Endothelial cell of umbilical vein (primary cell): ENCODE results near the gene PTPRZ1. TPM values are rescaled to one million over a fixed set of nuclear protein-coding genes. Genes with fewer than 3 reads are reported as not detected.

ENCODE experiments used
- BruUV-seq: library from RNA; stranded (reverse); fragments of 400-500 nt; replicated peaks from 2 replicates; lab custom pipeline; 2021; lab: Mats Ljungman, UMichigan
- CTCF ChIA-PET: fragments of 300-600, 350-600 bp; sonication (Branson Sonifier 250); formaldehyde crosslinking; loops from one replicate; lab custom pipeline; 2021; ENCODE audit warnings: antibody characterized with exemption, inconsistent platforms; lab: Charles Lee
- POLR2A ChIA-PET: fragments of 300-600, 350-600 bp; sonication (Branson Sonifier 250); formaldehyde crosslinking; loops from one replicate; lab custom pipeline; 2021; ENCODE audit warnings: antibody characterized with exemption, inconsistent platforms; lab: Charles Lee
- DNase-seq: peaks from one replicate; pipeline ENCODE4 v3.0.0-alpha.2; 2011; ENCODE audit warnings: low read depth, low spot score
- FAIRE-seq: peaks from 2 replicates; lab custom pipeline; 2011; peaks lifted over from hg19 to GRCh38; lab: Jason Lieb, UNC
- H2AFZ ChIP-seq: 2 replicates; pipeline ENCODE4 v1.6.0; 2012; ENCODE audit warnings: low read depth, low read length, control low read depth, inconsistent platforms
- H3K27ac ChIP-seq: 2 replicates; pipeline ENCODE4 v1.5.1; 2011; ENCODE audit warnings: low read depth, mild to moderate bottlenecking, control low read depth, low read length, moderate library complexity; ENCODE audit not compliant: insufficient read depth
- H3K27me3 ChIP-seq, 2 experiments: 2 replicates each; pipeline versions ENCODE4 v1.6.0 to v1.6.1; 2011; ENCODE audit warnings: low read length in 2 of 2, mixed read lengths in 1 of 2; ENCODE audit not compliant: control insufficient read depth in 2 of 2, insufficient read depth in 2 of 2
- H3K36me3 ChIP-seq, 2 experiments: 2 replicates in 1 of 2; 3 replicates in 1 of 2; pipeline ENCODE4 v1.5.1; 2011; ENCODE audit warnings: low read length in 2 of 2, mild to moderate bottlenecking in 1 of 2, moderate library complexity in 1 of 2; ENCODE audit not compliant: control insufficient read depth in 2 of 2, insufficient read depth in 2 of 2; ENCODE audit errors: extremely low read depth in 1 of 2
- H3K4me1 ChIP-seq: 3 replicates; pipeline ENCODE4 v1.5.1; 2011; ENCODE audit warnings: mild to moderate bottlenecking, low read length; ENCODE audit not compliant: control insufficient read depth, insufficient read depth; ENCODE audit errors: extremely low read depth
- H3K4me2 ChIP-seq: 2 replicates; pipeline ENCODE4 v1.6.1; 2011; ENCODE audit warnings: low read length, control low read depth, mixed read lengths; ENCODE audit not compliant: insufficient read depth
- H3K4me3 ChIP-seq, 3 experiments: fragments of 200-600 bp in 1 of 3; sonication (generic), shearing (Covaris generic) in 1 of 3; replicated peaks in 1 of 3; 2 replicates each; pipeline ENCODE4 v1.5.1; 2011 to 2016; ENCODE audit warnings: control low read depth in 3 of 3, low read length in 3 of 3, mild to moderate bottlenecking in 2 of 3, inconsistent platforms in 1 of 3, low read depth in 1 of 3, moderate library complexity in 1 of 3; ENCODE audit not compliant: insufficient read depth in 1 of 3
- H3K79me2 ChIP-seq: 2 replicates; pipeline ENCODE4 v1.6.0; 2012; ENCODE audit warnings: low read length, inconsistent platforms; ENCODE audit not compliant: control insufficient read depth, insufficient read depth
- H3K9ac ChIP-seq: replicated peaks from 2 replicates; pipeline ENCODE3; 2011; ENCODE audit warnings: low read length, control low read depth; ENCODE audit not compliant: insufficient read depth; ENCODE audit errors: extremely low read depth
- H3K9me1 ChIP-seq: replicated peaks from 3 replicates; pipeline ENCODE4 v1.6.0; 2011; ENCODE audit warnings: mild to moderate bottlenecking, low read length; ENCODE audit not compliant: control insufficient read depth, insufficient read depth; ENCODE audit errors: extremely low read depth
- H3K9me3 ChIP-seq: replicated peaks from 2 replicates; pipeline ENCODE4 v1.5.1; 2012; ENCODE audit warnings: low read length, inconsistent platforms; ENCODE audit not compliant: control insufficient read depth, insufficient read depth
- H4K20me1 ChIP-seq: replicated peaks from 2 replicates; pipeline ENCODE3; 2011; ENCODE audit warnings: mild to moderate bottlenecking, low read length; ENCODE audit not compliant: control insufficient read depth, insufficient read depth; ENCODE audit errors: extremely low read depth
- CTCF ChIP-seq, 2 donors: IDR thresholded peaks; 1 replicate in 1 of 2; 2 replicates in 1 of 2; pipeline ENCODE4 v1.5.1; 2011; ENCODE audit warnings: low read length in 2 of 2, mild to moderate bottlenecking in 2 of 2, moderate library complexity in 2 of 2, control low read depth in 1 of 2, inconsistent platforms in 1 of 2, low read depth in 1 of 2; ENCODE audit not compliant: insufficient read depth in 1 of 2; ENCODE audit errors: extremely low read depth in 1 of 2
- EZH2 ChIP-seq: IDR thresholded peaks from 2 replicates; pipeline ENCODE4 v1.6.1; 2012; ENCODE audit warnings: borderline replicate concordance, low read depth, mild to moderate bottlenecking, moderate library complexity, low read length, inconsistent platforms; ENCODE audit not compliant: severe bottlenecking
- FOS ChIP-seq: IDR thresholded peaks from 2 replicates; pipeline ENCODE4 v1.6.1; 2011; ENCODE audit warnings: mild to moderate bottlenecking, low read length, moderate library complexity, borderline replicate concordance; ENCODE audit not compliant: insufficient read depth
- MAX ChIP-seq: IDR thresholded peaks from 2 replicates; pipeline ENCODE4 v1.6.1; 2011; ENCODE audit not compliant: insufficient read depth, insufficient read length
- MYC ChIP-seq: IDR thresholded peaks from one replicate; pipeline ENCODE4 v1.6.1; 2011; ENCODE audit warnings: mild to moderate bottlenecking, low read depth, low read length
- POLR2A ChIP-seq: IDR thresholded peaks from 2 replicates; pipeline ENCODE4 v1.6.1; 2012; ENCODE audit warnings: low read depth, mild to moderate bottlenecking, control low read depth, low read length
- dilution Hi-C: fragments of 300-500 bp; cut with MboI; formaldehyde crosslinking; loops from one replicate; pipeline ENCODE4 v1.15.0; 2019; ENCODE audit warnings: low sequenced_read_pairs; ENCODE audit not compliant: extremely low pct_ligation_motif_present
- intact Hi-C: fragments of 100-400 bp; cut with micrococcal nuclease; formaldehyde crosslinking; loops from one replicate; pipeline ENCODE4 v1.10.0; 2022
- polyA plus RNA-seq, 4 experiments: library from polyadenylated mRNA; depleted of rRNA in 3 of 4; stranded (reverse) in 3 of 4; unstranded in 1 of 4; fragments of >200 nt; gene quantifications; 2 replicates each; pipeline versions ENCODE4 v1.2.1 to v1.2.3, GENCODE V29; 2011 to 2012; ENCODE audit warnings: missing spikeins in 1 of 4
- total RNA-seq: library from RNA; stranded (reverse); gene quantifications from 2 replicates; pipeline ENCODE4 v1.2.3, GENCODE V29; 2021

The PTPRZ1 gene
- total and polyA plus RNA-seq, 2 donors (not counting 3 experiments of a cell fraction or from before 2014, with no cell fraction given) = 0.07 TPM; not detected in 1

GRCh38 chr7:122070062-122070461 is 197.1 kb downstream of the PTPRZ1 start:
- intact Hi-C loops = no loop called here
- DNase-seq = no peak
- no peaks in the 10 kb centered on the region for H4K20me1 ChIP-seq
- TF ChIP-seq CTCF (IDR thresholded peaks at IDR 0.05; ENCODE audit: extremely low read depth in 1 of 2, insufficient read depth in 1 of 2, low read depth in 1 of 2, low read length in 2 of 2) (no peak), MAX (no peak), POLR2A (no peak), FOS (no peak)
- ChIA-PET POLR2A (interaction anchor here (0.6 kb wide), 1 partner anchor 1464 kb away, joined by 5 read pairs; the partner anchor contains the start of gene IQUB), CTCF (interaction anchor here (1.5 kb wide), 1 partner anchor 23 kb away, joined by 5 read pairs; no protein-coding TSS in a partner anchor)
- no peak overlapping the region for H3K4me3 ChIP-seq
- no peak overlapping the region for H3K4me2 ChIP-seq
- dilution Hi-C loops = no loop called here
- FAIRE-seq = no peak
- H3K27me3 ChIP-seq = no peaks in the 10 kb centered on the region
- no peaks in the 10 kb centered on the region for H3K36me3 ChIP-seq
- H3K9me3 ChIP-seq = no peaks in the 10 kb centered on the region
- no peaks in the 10 kb centered on the region for H3K4me1 ChIP-seq
- peaks cover 2% of the 10 kb centered on the region for H3K9me1 ChIP-seq
- H3K27ac ChIP-seq = no peak overlapping the region
- no peak overlapping the region for H2AFZ ChIP-seq
- BruUV-seq = no TSS peak
- H3K9ac ChIP-seq = no peak overlapping the region
- H3K79me2 ChIP-seq = no peaks in the 10 kb centered on the region

- Histone ChIP-seq H4K20me1 (no peaks in the 10 kb centered on the region), H3K4me1 (no peaks in the 10 kb centered on the region), H3K9ac (no peak overlapping the region), H3K9me1 (peaks cover 2% of the 10 kb centered on the region), H2AFZ (no peak overlapping the region), H3K4me2 (no peak overlapping the region), H3K27ac (no peak overlapping the region), H3K79me2 (no peaks in the 10 kb centered on the region), H3K27me3 (no peaks in the 10 kb centered on the region), H3K36me3 (no peaks in the 10 kb centered on the region), H3K4me3 (no peak overlapping the region), H3K9me3 (no peaks in the 10 kb centered on the region)
- TF ChIP-seq FOS (no peak), CTCF (IDR thresholded peaks at IDR 0.05; ENCODE audit: extremely low read depth in 1 of 2, insufficient read depth in 1 of 2, low read depth in 1 of 2, low read length in 2 of 2) (no peak), MYC (no peak), EZH2 (no peak)
- no TSS peak for BruUV-seq
- intact Hi-C loops = no loop called here
- DNase-seq = no peak
- no peak for FAIRE-seq
- ChIA-PET POLR2A (no interaction called here), CTCF (interaction anchor here (1.5 kb wide), 1 partner anchor 22 kb away, joined by 5 read pairs; no protein-coding TSS in a partner anchor)
- dilution Hi-C loops = no loop called here
Observed at GRCh38 chr7:122070834-122071233, 197.9 kb downstream of the PTPRZ1 start.
